ENCODE results near the gene HDGFL2. TPM values are rescaled to one million over a fixed set of nuclear protein-coding genes. Genes with fewer than 3 reads are reported as not detected.

Gene HDGFL2
- total RNA-seq, 1 experiment from 2014 or later = 108 TPM

DNA sequence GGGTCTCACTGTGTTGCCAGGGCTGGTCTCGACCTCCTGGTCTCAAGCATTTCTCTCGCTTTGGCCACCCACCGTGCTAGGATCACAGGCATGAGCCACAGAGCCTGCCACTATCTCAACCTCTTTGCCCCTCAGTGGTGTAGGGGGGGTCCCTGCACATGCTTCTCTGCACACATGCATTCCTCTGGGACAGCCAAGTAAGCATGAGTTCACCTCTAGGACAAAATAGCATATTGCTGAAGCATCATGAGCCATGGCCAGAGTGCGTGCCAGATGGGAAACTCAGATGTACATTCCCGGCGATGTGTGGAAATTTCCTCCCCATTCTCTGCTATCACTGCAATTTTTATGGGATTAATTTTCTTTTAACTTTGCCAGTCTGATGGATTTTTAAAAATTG lies 46.6 kb upstream of the HDGFL2 start:
- H3K27ac Mint-ChIP-seq = peak overlapping the region in 1 of 3 experiments; percentile 69; a peak in 2 of 7 replicates
- no peak overlapping the region for H3K4ac ChIP-seq (ENCODE audit: low read depth, low read length)

More for the DNA sequence above, 46.6 kb upstream of the HDGFL2 start:
- no peaks in the 10 kb centered on the region for H4K20me1 ChIP-seq (ENCODE audit: control insufficient read depth, insufficient read depth, insufficient read length)
- no peak overlapping the region for H3K9ac ChIP-seq (ENCODE audit: extremely low read depth, insufficient read length, low read length)
- peak overlapping the region; percentile 13 for H4K8ac ChIP-seq (replicated peaks; ENCODE audit: insufficient read length, low read depth, low read length)
- no peak overlapping the region for H3K4me3 Mint-ChIP-seq
- H2BK15ac ChIP-seq (ENCODE audit: low read depth, low read length) = no peak overlapping the region
- H2BK12ac ChIP-seq (ENCODE audit: insufficient read length, low read depth, low read length) = no peak overlapping the region
- H3T11ph ChIP-seq (ENCODE audit: low read length) = no peak overlapping the region
- H3K23ac ChIP-seq (ENCODE audit: insufficient read length, low read depth, low read length) = no peak overlapping the region
- no peaks in the 10 kb centered on the region for H3K27me3 ChIP-seq (ENCODE audit: insufficient read depth, low read length)
- H4K91ac ChIP-seq (ENCODE audit: insufficient read length, low read depth, low read length) = no peak overlapping the region
- H2BK5ac ChIP-seq (ENCODE audit: insufficient read length, low read length) = no peak overlapping the region
- H3K79me1 ChIP-seq (ENCODE audit: insufficient read depth, low read depth, low read length, poor library complexity, severe bottlenecking) = peaks cover 11% of the 10 kb centered on the region
- no peaks in the 10 kb centered on the region for H3K9me3 Mint-ChIP-seq
- no peak overlapping the region for H3K18ac ChIP-seq (ENCODE audit: insufficient read length, low read depth, low read length)
- TF ChIP-seq, protein P1, sequence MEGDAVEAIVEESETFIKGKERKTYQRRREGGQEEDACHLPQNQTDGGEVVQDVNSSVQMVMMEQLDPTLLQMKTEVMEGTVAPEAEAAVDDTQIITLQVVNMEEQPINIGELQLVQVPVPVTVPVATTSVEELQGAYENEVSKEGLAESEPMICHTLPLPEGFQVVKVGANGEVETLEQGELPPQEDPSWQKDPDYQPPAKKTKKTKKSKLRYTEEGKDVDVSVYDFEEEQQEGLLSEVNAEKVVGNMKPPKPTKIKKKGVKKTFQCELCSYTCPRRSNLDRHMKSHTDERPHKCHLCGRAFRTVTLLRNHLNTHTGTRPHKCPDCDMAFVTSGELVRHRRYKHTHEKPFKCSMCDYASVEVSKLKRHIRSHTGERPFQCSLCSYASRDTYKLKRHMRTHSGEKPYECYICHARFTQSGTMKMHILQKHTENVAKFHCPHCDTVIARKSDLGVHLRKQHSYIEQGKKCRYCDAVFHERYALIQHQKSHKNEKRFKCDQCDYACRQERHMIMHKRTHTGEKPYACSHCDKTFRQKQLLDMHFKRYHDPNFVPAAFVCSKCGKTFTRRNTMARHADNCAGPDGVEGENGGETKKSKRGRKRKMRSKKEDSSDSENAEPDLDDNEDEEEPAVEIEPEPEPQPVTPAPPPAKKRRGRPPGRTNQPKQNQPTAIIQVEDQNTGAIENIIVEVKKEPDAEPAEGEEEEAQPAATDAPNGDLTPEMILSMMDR (conservative IDR thresholded peaks at IDR 0.05) = no peak
- no CpG with 5 or more reads among the region's 6 CpGs for WGBS (ENCODE audit: extremely low coverage, insufficient read length, low lambda C conversion rate)
- H3K4me1 Mint-ChIP-seq = no peaks in the 10 kb centered on the region
- no peak overlapping the region for H3K14ac ChIP-seq (ENCODE audit: insufficient read depth, low read length)
- no peak overlapping the region for H2AFZ ChIP-seq (ENCODE audit: low read length)
- no peak for DNase-seq
- H2AK5ac ChIP-seq (ENCODE audit: insufficient read length, low read length) = no peak overlapping the region
- peaks cover 47 to 85% (median 59%) of the 10 kb centered on the region in 3 experiments for H3K36me3 Mint-ChIP-seq (ENCODE audit: insufficient read depth in 1 of 3, low read depth in 3 of 3)
- H3K56ac ChIP-seq (ENCODE audit: insufficient read length, low read depth, low read length) = no peak overlapping the region
- H4K5ac ChIP-seq (ENCODE audit: insufficient read length, low read depth, low read length) = no peak overlapping the region
- no peaks in the 10 kb centered on the region for H3K27me3 Mint-ChIP-seq (ENCODE audit: low read depth)
- H3K79me2 ChIP-seq (ENCODE audit: insufficient read depth, low read length) = no peaks in the 10 kb centered on the region
- no peak overlapping the region for H3K4me2 ChIP-seq (ENCODE audit: insufficient read depth, insufficient read length, low read length)
- H3K23me2 ChIP-seq (ENCODE audit: insufficient read length, low read depth, low read length, poor library complexity, severe bottlenecking) = no peaks in the 10 kb centered on the region
- no peaks in the 10 kb centered on the region for H3K4me1 ChIP-seq (ENCODE audit: insufficient read depth, low read length)
- H3K27ac ChIP-seq (ENCODE audit: insufficient read length, low read depth, low read length) = no peak overlapping the region
- H2BK20ac ChIP-seq (ENCODE audit: low read depth, low read length, poor library complexity, severe bottlenecking) = no peak overlapping the region
- no peaks in the 10 kb centered on the region for H3K9me3 ChIP-seq (ENCODE audit: control insufficient read depth, low read depth, low read length)
- no peak overlapping the region for H2BK120ac ChIP-seq (ENCODE audit: low read depth, low read length, poor library complexity, severe bottlenecking)

All from H9 (cell line).